HepG2 (cell line): ENCODE measurements around the gene LIG4. TPM values are rescaled to one million over a fixed set of nuclear protein-coding genes. Genes with fewer than 3 reads are reported as not detected.
A peak's percentile ranks its signal among the peaks of the same experiment; 100 is the strongest.

ENCODE experiments used
- FOSL1 ChIP-seq: sonication (generic); formaldehyde crosslinking; IDR thresholded peaks from 2 replicates; pipeline ENCODE4 v1.9.0; 2021; ENCODE audit warnings: missing genetic modification reagents, borderline replicate concordance
- FOXO1 ChIP-seq: sonication (generic); formaldehyde crosslinking; IDR thresholded peaks from 2 replicates; pipeline ENCODE4 v1.4.0; 2020; ENCODE audit warnings: missing genetic modification reagents
- NFE2 ChIP-seq: sonication (generic); formaldehyde crosslinking; IDR thresholded peaks from 2 replicates; pipeline ENCODE4 v1.4.0; 2020; ENCODE audit warnings: missing genetic modification reagents
- NFKB2 ChIP-seq: sonication (generic); formaldehyde crosslinking; IDR thresholded peaks from 2 replicates; pipeline ENCODE4 v1.4.0; 2020; ENCODE audit warnings: missing genetic modification reagents, borderline replicate concordance
- POLR2G ChIP-seq: fragments of 200-400 bp; formaldehyde crosslinking; IDR thresholded peaks from 2 replicates; pipeline ENCODE4 v1.6.1; 2018; ENCODE audit warnings: mild to moderate bottlenecking, low read depth, low read length, moderate library complexity
- SMAD1 ChIP-seq: sonication (generic); formaldehyde crosslinking; IDR thresholded peaks from 2 replicates; pipeline ENCODE4 v1.4.0; 2020; ENCODE audit warnings: missing genetic modification reagents, low read depth, mild to moderate bottlenecking, borderline replicate concordance
- SUZ12 ChIP-seq: fragments of 150-350 bp; IDR thresholded peaks from 2 replicates; pipeline ENCODE4 v1.6.1; 2014; ENCODE audit warnings: low read depth, low read length
- ZBTB38 ChIP-seq: sonication (generic); formaldehyde crosslinking; IDR thresholded peaks from 2 replicates; pipeline ENCODE4 v1.5.1; 2020; ENCODE audit warnings: mild to moderate bottlenecking, missing genetic modification reagents
- ZFX ChIP-seq: sonication (generic); formaldehyde crosslinking; IDR thresholded peaks from 2 replicates; pipeline ENCODE4 v1.4.0; 2020; ENCODE audit warnings: mild to moderate bottlenecking, low read depth, missing genetic modification reagents, moderate library complexity
- ZNF354B ChIP-seq: sonication (generic); formaldehyde crosslinking; IDR thresholded peaks from 2 replicates; pipeline ENCODE4 v1.8.0; 2022; ENCODE audit warnings: mild to moderate bottlenecking, missing genetic modification reagents
- ZNF556 ChIP-seq: sonication (generic); formaldehyde crosslinking; IDR thresholded peaks from 2 replicates; pipeline ENCODE4 v1.4.0; 2020; ENCODE audit warnings: mild to moderate bottlenecking, missing genetic modification reagents, borderline replicate concordance
- ZNF563 ChIP-seq: sonication (generic); formaldehyde crosslinking; IDR thresholded peaks from 2 replicates; pipeline ENCODE4 v1.8.0; 2022; ENCODE audit warnings: mild to moderate bottlenecking, moderate library complexity, missing genetic modification reagents
- ZNF747 ChIP-seq: sonication (generic); formaldehyde crosslinking; IDR thresholded peaks from 2 replicates; pipeline ENCODE4 v1.8.1; 2023; ENCODE audit warnings: missing genetic modification reagents, mild to moderate bottlenecking, borderline replicate concordance
- ZNF782 ChIP-seq: sonication (generic); formaldehyde crosslinking; IDR thresholded peaks from 2 replicates; pipeline ENCODE4 v1.4.0; 2020; ENCODE audit warnings: missing genetic modification reagents, mild to moderate bottlenecking, borderline replicate concordance
- ZSCAN20 ChIP-seq: sonication (generic); formaldehyde crosslinking; IDR thresholded peaks from 2 replicates; pipeline ENCODE4 v1.4.0; 2020; ENCODE audit warnings: missing genetic modification reagents, mild to moderate bottlenecking, borderline replicate concordance
- polyA plus RNA-seq, 8 experiments: library from polyadenylated mRNA; depleted of rRNA in 3 of 8; stranded (reverse) in 7 of 8; unstranded in 1 of 8; fragments of >200 nt; fragmentation: Illumina TruSeq in 4 of 8; extraction: Trizol in 4 of 8; gene quantifications; 2 replicates each; pipeline versions ENCODE4 v1.2.1 to v1.2.3, GENCODE V29; 2011 to 2016; ENCODE audit warnings: low read depth in 4 of 8, missing spikeins in 1 of 8, mixed read lengths in 1 of 8; ENCODE audit not compliant: insufficient read depth in 1 of 8
- total RNA-seq, 5 experiments: library from RNA; depleted of rRNA; stranded (reverse); fragments of >200 nt; fragmentation: Illumina TruSeq; extraction: Trizol; gene quantifications; 2 replicates each; pipeline ENCODE4 v1.2.3, GENCODE V29; 2016; ENCODE audit warnings: low read depth in 1 of 5
- TF ChIP-seq, protein P1 (sequence below): fragments of 450-650 bp; IDR thresholded peaks from 2 replicates; pipeline ENCODE4 v1.6.1; 2017; ENCODE audit warnings: mild to moderate bottlenecking
- TF ChIP-seq, protein P2 (sequence below): IDR thresholded peaks from 2 replicates; pipeline ENCODE4 v1.6.1; 2016; ENCODE audit warnings: missing biosample characterization, missing genetic modification reagents, low read depth
- TF ChIP-seq, protein P3 (sequence below): sonication (generic); formaldehyde crosslinking; conservative IDR thresholded peaks from 2 replicates; pipeline ENCODE4 v1.4.0; 2020; ENCODE audit warnings: missing genetic modification reagents
- TF ChIP-seq, protein P4 (sequence below), 2 experiments: sonication (generic) in 1 of 2; formaldehyde crosslinking in 1 of 2; IDR thresholded peaks; 2 replicates each; pipeline versions ENCODE4 v1.4.0 to v1.6.1; 2018 to 2020; ENCODE audit warnings: missing genetic modification reagents in 2 of 2, borderline replicate concordance in 1 of 2, low read depth in 1 of 2, mild to moderate bottlenecking in 1 of 2, missing biosample characterization in 1 of 2

LIG4 gene
- total and polyA plus RNA-seq, 2 of the 13 experiments (the other 11 are each of a cell fraction or from before 2014, with no cell fraction given): 4.0 to 4.5 TPM

DNA sequence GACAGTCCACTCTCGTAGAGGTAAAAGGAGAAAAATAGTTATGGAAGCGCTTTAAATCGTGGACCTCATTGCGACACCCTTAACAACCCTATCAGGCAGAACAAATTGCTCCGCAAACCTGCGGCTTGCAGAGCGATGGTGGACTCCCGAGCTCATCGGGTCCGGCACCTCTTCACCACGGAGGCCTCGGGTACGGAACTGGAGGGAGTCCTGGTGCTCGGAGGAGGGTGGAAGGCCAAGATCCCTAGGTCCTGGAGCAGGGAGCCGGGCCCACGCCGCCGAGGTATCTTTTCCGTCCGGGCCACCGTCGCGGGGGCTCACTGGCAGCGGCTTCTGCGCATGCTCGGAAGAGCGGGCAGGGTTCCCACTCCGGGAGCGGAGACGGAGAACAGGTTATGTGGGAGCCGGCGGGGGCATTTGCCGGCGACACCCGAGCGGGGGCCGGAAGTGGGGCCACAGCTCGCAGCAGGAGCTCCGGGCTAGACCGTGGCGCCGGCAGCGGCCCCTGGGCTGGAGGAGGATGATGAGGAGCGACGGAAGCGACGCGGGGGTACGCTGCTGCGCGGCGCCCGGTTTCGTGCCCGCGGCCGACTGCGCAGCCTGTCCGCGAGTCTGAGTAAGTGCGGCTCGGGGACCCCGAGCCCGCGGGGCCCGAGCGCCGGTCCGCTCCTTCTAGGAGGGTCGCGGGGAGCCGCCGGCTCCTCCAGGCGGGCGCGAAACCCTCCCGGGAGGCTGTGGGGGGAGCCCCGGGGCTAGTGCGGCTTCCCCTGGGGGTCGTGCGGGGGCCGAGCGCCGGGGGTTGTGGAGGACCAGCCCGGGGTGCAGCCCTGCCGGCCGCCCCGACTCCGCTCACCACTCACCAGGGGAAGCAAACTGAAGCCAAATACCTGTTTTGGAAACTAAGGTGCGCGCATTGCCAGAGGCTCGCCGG lies 3.0 kb upstream of the LIG4 start, which contains the start of gene ABHD13 (continued):
- TF ChIP-seq, protein P1, sequence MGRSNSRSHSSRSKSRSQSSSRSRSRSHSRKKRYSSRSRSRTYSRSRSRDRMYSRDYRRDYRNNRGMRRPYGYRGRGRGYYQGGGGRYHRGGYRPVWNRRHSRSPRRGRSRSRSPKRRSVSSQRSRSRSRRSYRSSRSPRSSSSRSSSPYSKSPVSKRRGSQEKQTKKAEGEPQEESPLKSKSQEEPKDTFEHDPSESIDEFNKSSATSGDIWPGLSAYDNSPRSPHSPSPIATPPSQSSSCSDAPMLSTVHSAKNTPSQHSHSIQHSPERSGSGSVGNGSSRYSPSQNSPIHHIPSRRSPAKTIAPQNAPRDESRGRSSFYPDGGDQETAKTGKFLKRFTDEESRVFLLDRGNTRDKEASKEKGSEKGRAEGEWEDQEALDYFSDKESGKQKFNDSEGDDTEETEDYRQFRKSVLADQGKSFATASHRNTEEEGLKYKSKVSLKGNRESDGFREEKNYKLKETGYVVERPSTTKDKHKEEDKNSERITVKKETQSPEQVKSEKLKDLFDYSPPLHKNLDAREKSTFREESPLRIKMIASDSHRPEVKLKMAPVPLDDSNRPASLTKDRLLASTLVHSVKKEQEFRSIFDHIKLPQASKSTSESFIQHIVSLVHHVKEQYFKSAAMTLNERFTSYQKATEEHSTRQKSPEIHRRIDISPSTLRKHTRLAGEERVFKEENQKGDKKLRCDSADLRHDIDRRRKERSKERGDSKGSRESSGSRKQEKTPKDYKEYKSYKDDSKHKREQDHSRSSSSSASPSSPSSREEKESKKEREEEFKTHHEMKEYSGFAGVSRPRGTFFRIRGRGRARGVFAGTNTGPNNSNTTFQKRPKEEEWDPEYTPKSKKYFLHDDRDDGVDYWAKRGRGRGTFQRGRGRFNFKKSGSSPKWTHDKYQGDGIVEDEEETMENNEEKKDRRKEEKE: no peak
- TF ChIP-seq ZFX (peak; percentile 97), ZNF747 (CRISPR knock-in tag) (0 out of 2 replicates have a peak, but pooled peaks have one; percentile 44), POLR2G (peak; percentile 90), NFKB2 (peak; percentile 78; the same call in 1 of the 2 replicates), ZBTB38 (peak; percentile 51; the same call in 1 of the 2 replicates), NFE2 (CRISPR knock-in tag) (no peak), ZNF556 (CRISPR knock-in tag) (peak; percentile 88; the same call in 1 of the 2 replicates), ZNF563 (CRISPR knock-in tag) (0 out of 2 replicates have a peak, but pooled peaks have one; percentile 50), FOXO1 (peak; percentile 41; the same call in 1 of the 2 replicates), SUZ12 (no peak), SMAD1 (CRISPR knock-in tag) (peak; percentile 79; the same call in 1 of the 2 replicates), ZNF354B (CRISPR knock-in tag) (no peak), ZNF782 (peak; percentile 56; the same call in 1 of the 2 replicates), FOSL1 (CRISPR knock-in tag) (no peak), ZSCAN20 (CRISPR knock-in tag) (peak; percentile 17; the same call in 1 of the 2 replicates)
- TF ChIP-seq, protein P2, sequence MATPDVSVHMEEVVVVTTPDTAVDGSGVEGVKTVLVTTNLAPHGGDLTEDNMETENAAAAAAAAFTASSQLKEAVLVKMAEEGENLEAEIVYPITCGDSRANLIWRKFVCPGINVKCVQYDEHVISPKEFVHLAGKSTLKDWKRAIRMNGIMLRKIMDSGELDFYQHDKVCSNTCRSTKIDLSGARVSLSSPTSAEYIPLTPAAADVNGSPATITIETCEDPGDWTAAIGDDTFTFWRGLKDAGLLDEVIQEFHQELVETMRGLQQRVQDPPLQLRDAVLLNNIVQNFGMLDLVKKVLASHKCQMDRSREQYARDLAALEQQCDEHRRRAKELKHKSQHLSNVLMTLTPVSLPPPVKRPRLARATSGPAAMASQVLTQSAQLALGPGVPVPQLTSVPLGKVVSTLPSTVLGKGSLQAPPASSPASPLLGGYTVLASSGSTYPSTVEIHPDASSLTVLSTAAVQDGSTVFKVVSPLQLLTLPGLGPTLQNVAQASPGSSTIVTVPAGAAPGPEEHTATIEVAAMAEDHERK (CRISPR knock-in tag): no peak
- TF ChIP-seq, protein P3, sequence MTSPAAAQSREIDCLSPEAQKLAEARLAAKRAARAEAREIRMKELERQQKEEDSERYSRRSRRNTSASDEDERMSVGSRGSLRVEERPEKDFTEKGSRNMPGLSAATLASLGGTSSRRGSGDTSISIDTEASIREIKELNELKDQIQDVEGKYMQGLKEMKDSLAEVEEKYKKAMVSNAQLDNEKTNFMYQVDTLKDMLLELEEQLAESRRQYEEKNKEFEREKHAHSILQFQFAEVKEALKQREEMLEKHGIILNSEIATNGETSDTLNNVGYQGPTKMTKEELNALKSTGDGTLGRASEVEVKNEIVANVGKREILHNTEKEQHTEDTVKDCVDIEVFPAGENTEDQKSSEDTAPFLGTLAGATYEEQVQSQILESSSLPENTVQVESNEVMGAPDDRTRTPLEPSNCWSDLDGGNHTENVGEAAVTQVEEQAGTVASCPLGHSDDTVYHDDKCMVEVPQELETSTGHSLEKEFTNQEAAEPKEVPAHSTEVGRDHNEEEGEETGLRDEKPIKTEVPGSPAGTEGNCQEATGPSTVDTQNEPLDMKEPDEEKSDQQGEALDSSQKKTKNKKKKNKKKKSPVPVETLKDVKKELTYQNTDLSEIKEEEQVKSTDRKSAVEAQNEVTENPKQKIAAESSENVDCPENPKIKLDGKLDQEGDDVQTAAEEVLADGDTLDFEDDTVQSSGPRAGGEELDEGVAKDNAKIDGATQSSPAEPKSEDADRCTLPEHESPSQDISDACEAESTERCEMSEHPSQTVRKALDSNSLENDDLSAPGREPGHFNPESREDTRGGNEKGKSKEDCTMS (CRISPR knock-in tag): no peak
- TF ChIP-seq, protein P4, sequence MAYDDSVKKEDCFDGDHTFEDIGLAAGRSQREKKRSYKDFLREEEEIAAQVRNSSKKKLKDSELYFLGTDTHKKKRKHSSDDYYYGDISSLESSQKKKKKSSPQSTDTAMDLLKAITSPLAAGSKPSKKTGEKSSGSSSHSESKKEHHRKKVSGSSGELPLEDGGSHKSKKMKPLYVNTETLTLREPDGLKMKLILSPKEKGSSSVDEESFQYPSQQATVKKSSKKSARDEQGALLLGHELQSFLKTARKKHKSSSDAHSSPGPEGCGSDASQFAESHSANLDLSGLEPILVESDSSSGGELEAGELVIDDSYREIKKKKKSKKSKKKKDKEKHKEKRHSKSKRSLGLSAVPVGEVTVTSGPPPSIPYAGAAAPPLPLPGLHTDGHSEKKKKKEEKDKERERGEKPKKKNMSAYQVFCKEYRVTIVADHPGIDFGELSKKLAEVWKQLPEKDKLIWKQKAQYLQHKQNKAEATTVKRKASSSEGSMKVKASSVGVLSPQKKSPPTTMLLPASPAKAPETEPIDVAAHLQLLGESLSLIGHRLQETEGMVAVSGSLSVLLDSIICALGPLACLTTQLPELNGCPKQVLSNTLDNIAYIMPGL (CRISPR knock-in tag; IDR thresholded peaks at IDR 0.05; ENCODE audit: borderline replicate concordance in 1 of 2, low read depth in 1 of 2): peak; percentile 75 to 90
